Measurements from ENCODE around the gene CASQ2. TPM values are rescaled to one million over a fixed set of nuclear protein-coding genes. Genes with fewer than 3 reads are reported as not detected.

Gene CASQ2
- total RNA-seq, 1 donor from 2014 or later = 879 TPM

DNA sequence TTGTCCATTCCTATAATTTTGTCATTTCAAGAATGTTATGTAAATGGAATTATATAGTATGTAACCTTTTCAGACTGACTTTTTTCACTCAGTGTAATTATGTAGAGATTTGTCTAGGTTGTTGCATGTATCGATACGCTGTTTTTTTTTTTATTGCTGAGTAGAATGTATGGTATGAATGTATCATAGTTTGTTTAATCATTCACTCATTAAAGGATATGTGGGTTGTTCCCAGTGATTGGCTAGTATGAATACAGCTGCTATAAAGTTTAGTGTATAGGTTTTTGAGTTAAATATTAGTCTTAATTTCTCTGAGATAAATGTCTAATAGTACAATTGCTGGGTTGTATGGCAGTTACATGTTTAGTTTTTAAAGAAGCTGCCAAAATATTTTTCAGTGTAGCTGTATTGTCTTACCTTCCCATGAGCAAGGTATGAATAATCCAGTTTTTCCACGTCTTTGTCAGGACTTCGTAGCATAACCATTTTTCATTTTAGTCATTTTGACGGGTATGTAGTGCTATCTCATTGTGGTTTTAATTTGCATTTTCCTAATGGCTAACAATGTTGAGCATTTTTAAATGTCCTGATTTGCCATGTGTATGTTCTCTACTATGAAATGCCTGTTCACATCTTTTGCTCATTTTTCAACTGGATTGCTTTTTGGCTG, 22.4 kb downstream of the CASQ2 start:
- intact Hi-C loops (cut with micrococcal nuclease) = no loop called here
- no peak for ATAC-seq
- DNase-seq = no peak

DNA sequence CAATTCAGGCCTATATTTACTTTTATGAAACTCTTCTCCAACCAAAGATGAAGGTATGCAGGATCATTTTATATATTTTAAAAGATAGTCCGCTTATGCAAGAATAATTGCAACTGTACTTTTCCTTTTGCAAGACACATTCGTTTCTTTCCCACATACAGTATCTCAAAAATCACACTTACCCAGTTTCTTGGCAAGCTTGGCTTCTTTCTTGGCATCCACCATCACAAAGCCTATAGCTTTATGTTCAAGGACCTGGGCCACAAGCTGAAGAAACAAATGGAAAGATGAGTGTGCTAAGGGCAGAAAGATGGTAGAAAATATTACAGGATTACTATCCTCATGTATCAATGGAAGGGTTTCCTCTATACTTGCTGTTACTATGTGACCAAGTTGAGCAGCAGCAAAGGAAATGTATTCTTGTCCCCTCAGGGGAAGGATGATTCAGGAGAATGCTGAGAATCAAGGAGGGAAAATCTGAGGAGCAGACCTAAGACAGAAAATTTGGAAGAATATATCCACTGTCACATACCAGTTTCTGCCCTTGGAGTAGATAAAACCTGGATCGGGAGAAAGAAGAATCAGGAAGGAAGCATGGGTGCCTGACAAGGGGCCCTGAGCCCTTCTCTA, 23.8 kb downstream of the CASQ2 start:
- DNase-seq = no peak
- intact Hi-C loops (cut with micrococcal nuclease) = no loop called here

DNA sequence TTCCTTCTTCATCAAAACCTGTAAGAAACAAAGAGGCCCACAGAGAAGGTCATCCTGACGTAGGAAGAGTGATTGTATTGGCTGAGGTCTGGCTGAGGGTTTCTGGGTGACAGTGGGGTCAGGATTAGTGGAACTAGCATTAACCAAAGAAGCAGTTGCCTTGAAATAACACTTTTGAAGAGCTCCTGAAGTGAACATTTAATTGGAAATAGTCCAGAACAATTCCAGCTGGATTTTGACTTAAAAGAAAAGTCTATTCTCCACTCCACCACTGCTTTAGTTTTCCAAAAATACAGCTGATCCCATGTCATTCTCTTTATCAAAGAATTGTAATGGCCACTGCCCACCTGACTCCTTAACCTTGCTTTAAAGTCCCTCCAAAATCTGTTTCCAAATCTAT, 27.7 kb downstream of the CASQ2 start:
- ATAC-seq = no peak
- intact Hi-C loops (cut with micrococcal nuclease) = no loop called here
- DNase-seq = no peak

More for the DNA sequence above, 23.8 kb downstream of the CASQ2 start:
- ATAC-seq = no peak

DNA sequence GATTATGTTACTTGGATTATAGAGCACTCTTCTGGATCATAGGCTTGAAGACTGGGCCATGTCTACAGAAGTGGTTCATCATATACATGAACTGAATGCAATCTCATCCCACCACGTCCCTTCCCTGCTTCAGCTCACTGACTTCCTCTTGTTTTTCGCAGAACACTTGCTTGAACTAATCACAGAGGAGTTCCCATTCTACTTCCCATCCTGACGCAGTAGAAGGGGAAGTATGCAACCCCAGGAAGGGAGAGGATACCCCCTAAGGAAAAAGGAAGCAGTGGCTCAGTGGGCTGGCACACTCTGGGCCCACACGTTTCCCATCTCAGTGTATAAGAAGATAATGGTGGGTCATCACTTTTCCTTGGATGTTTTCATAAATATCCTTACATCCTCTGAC, 36.2 kb downstream of the CASQ2 start:
- intact Hi-C loops (cut with micrococcal nuclease) = no loop called here
- ATAC-seq = no peak

DNA sequence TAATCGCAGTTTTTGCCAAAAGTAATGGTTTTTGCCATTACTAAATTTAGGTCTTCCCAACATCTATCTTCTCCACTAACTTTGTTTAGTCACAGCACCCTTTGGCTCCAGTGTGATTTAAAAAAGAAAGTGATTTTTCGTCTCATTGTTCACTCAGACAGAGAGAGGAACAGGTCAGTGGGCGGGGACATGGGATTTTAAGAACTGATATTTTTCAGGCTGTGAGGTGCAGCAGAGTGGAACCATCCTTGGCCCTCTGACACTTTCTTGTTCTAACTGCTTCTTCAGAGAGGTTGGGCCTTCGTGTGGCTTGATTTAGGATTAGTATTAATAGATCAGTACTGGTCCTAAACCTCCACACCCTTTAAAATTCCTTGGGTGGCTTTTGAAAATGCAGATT, 38.8 kb downstream of the CASQ2 start:
- intact Hi-C loops (cut with micrococcal nuclease) = no loop called here
- ATAC-seq (no peak), DNase-seq (no peak)

More for the DNA sequence above, 36.2 kb downstream of the CASQ2 start:
- DNase-seq = no peak

DNA sequence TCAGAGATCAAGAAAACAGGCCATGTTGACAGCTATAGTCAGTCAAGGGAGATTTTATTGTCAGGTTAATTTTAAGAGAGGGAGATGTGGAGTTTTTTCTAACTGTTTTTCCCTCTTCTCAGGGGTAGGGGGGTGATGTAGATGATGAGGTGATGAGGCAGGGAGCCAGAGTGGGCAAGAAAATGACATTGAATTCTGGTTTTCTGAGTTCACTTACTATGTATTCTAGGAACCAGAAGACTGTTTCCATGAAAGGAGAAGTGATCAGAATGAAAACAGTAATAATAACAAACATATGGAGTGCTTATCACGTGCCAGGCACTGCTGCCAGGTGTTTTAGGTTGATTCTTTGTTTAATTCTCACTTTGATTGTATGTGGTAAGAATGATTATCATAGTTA, 40.2 kb downstream of the CASQ2 start:
- intact Hi-C loops (cut with micrococcal nuclease) = no loop called here
- ATAC-seq = no peak
- DNase-seq = no peak

DNA sequence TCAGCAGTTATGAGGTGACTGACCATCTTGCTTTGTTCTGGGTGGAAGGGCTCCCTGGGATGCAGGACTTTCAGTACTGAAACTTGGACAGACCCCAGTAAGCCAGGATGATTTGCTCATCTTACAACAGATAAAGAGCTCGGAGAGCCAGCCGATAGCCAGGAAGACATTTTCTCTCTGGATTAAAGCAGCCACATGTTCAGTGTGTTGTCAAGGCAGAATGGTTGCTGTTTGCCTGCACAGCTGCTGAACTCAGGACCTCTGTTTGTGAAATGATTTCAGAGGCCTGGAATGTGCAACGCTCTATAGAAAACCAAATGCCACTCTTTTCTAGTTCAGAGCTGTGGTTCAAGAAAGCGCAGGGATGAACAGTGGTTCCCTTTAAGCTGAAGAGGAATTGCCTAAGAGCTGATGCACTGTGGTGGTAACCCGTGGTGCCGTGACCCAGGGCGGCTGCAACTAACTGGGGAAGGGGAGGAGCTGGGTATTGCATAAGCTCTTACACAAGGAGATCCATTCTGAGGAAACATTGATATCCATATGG, 40.7 kb downstream of the CASQ2 start:
- ATAC-seq (peak; percentile 86), DNase-seq (peak; percentile 69)
- intact Hi-C loops (cut with micrococcal nuclease) = no loop called here

DNA sequence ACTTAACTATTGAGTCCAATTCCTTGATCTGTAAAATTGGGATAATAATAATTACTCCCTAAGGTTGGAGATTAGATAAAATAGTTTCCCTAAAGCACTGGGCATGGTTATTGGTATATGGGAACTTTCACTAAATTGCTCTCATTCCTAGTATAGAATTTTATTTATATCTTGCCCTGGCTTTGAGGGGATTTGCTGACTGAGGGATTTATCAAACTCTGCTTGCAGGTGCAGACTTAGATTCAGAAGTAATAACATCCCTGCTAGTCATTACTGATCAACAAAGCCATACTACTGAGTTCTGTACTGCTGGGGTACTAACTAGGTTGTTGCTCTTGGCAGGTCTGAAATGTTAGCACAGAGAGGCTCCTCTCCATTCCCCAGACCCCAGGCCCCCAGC, 41.9 kb downstream of the CASQ2 start:
- no peak for ATAC-seq
- intact Hi-C loops (cut with micrococcal nuclease) = no loop called here
- DNase-seq = no peak

DNA sequence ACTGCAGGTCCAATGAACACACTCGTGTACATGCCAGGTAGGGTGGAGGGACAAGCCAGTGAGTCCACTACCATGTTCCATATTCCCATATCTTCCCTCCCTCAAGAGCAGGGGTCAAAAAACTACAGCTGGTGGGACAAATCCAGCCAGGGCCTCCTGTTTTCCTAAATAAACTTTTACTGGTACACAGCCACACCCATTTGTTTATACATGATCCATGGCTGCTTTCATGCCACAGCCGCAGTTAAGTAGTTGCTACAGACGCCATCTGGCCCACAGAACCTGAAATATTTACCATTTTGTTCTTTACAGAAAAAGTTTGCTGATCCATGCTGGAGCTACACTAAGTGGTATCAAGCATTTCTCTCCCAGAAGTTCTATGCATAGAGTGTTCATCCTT, 42.4 kb downstream of the CASQ2 start:
- intact Hi-C loops (cut with micrococcal nuclease) = no loop called here
- DNase-seq (no peak), ATAC-seq (no peak)

DNA sequence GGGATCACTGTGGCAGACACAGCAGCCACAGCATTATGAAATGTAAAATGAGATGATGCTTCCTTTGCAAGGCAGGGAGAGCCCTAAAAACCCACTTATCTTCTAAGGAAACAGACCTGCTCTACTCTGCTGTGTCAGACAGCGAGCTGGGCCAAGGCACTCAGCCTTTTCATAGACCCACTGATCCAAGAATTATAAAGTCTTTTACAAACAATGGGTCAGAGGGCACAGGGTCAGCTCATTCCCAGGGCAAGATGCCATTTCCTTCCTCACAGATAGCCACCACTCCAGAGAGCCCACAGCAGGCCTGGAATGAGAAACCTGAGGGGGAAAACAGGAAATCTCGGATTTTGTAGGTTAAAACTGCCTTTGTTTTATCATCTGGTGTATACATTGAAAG, 42.9 kb downstream of the CASQ2 start:
- DNase-seq (no peak), ATAC-seq (no peak)
- intact Hi-C loops (cut with micrococcal nuclease) = no loop called here

DNA sequence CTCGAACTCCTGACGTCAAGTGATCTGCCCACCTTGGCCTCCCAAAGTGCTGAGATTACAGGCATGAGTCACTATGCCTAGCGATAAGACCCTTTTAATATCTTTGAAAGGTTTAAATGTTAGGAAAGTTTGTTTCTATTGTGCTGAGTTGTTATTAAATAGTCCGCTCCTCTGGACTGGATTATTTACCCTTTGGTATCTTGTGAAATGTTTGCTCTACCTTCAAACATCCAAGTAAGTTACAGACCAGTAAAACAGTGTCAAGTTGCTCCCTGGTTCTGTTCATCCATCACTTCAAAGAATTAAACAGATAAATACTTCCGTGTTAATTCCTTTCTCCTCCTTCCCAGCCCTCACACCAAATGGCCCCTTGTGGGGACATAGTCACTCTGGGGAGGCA, 44.8 kb downstream of the CASQ2 start:
- intact Hi-C loops (cut with micrococcal nuclease) = no loop called here
- no peak for ATAC-seq
- DNase-seq = no peak

DNA sequence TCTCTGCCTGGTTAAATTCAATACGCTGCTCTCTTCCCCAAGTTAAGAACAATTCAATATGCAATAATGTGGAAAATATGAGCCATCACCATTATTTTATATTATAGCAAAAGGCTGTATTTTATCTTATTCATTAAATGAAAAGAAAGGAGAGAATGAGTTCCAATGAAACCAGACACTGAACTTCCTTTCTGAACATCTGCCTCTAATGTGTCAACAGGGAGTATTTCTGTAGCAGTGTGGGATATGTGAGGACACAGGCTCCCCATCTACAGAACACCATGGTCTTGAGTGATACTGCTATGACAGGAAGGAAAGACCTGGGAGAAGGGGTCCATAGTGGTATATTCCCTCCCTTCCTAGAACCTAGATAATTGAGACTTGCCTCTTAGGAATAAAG, 46.3 kb downstream of the CASQ2 start:
- no peak for DNase-seq
- no peak for ATAC-seq
- intact Hi-C loops (cut with micrococcal nuclease) = no loop called here

DNA sequence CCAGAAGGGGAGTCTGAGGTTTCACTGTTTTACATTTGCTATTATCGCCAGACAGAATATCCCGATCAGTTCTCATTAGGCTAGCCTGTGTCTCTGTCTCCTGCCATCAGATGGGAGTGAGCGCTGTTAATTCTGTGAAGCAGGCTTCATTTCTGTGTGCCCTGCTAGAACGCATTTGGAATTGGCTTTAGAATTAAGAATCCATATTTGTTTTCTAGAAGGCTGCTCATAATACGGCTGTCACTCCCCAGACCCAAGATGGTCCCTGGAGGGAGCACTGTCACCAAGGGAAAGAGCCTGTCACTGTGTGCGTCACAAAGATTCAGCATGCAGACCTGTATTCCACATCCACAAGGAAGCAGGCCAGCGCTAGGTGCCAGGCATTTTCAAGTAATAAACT, 49.2 kb downstream of the CASQ2 start:
- no peak for ATAC-seq
- DNase-seq = no peak
- intact Hi-C loops (cut with micrococcal nuclease) = loop anchor here (10.0 kb wide), 1 partner anchor 46 kb away; the partner anchor contains the start of gene CASQ2

DNA sequence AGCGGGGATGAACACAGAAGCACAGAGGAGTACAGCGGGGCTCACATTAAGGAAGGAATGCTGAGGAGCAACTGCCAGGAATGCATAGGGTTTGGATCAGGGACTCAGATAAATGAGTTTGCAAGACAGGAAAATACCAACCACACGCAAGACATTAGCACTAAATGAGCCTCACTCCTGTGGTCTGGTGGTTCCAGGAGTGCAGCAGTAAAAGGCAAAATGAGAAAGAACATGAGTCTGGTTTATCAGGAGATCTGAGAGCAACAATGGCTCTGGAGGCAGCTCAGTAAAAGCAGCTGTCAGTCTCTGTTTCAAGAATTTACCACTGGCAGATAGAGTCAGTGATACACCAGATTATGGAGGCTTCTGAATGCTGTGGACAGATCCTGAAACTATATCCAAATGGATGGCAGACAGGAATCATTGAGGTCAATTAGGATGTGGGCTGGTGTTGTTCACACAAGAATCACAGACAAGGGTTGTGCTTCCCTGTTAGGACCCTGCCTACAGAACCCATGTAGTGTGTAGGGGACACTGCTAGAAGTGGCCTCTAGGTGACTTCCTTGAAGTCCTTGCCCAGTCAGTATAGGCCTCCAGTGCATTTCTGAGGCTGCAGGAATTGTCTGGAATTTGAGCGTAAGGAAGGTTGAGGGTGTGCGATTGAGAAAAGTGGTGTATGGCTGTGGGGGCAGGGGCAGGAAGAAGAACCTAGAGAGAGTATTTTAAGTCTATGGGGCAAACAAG, 50.3 kb downstream of the CASQ2 start:
- ATAC-seq (peak; percentile 13), DNase-seq (no peak)
- intact Hi-C loops (cut with micrococcal nuclease) = loop anchor here (10.0 kb wide), 1 partner anchor 47 kb away; the partner anchor contains the start of gene CASQ2

DNA sequence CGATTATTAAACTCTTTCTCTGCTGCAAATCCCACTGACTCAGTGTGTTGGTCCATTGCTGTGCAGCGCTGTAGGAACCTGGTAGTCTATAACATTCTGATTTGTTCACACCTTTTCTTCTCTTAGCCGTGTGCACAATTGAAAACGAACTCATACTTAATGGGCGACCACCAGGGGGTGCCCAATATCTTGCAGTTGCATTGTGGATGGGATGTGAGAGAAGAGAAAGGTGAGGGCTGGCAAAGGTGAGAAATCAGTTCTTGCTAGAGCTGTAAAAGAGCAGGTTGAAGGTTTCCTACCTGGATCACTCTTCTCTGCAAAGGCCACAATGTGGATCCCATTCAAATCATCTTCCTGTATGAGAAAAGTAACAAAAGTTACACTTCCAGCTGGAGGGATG, 51.0 kb downstream of the CASQ2 start:
- intact Hi-C loops (cut with micrococcal nuclease) = loop anchor here (10.0 kb wide), 1 partner anchor 47 kb away; the partner anchor contains the start of gene CASQ2
- DNase-seq (peak; percentile 68), ATAC-seq (peak; percentile 3)

DNA sequence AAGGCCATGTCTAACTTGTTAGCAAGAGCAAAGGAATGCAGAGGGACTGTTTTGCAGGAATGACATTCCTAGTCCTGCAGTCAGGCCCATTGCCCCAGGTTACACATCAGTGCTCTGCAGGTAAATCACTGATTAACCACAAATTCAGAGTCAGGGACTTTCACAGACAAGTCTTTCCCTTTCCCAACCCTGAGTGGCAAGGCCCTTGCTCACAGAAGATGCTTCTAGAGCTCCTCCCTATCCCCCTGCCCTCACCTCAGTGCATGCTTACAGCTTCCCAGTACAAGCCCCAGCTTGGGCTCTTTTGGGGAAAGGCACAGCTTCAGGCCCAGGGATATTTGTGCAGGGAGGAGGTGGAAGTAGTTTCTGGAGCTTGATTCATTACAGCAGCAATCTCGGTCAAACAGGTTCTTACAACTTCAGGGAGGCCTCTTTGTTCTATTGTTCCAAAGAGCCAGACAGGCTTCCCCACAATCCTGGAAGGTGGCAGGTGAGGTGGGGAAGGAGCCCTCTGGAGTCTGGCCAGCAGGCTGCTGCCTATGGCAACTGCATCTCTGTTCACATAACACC, 53.9 kb downstream of the CASQ2 start:
- intact Hi-C loops (cut with micrococcal nuclease) = loop anchor here (10.0 kb wide), 1 partner anchor 50 kb away; the partner anchor contains the start of gene CASQ2
- DNase-seq (no peak), ATAC-seq (no peak)

DNA sequence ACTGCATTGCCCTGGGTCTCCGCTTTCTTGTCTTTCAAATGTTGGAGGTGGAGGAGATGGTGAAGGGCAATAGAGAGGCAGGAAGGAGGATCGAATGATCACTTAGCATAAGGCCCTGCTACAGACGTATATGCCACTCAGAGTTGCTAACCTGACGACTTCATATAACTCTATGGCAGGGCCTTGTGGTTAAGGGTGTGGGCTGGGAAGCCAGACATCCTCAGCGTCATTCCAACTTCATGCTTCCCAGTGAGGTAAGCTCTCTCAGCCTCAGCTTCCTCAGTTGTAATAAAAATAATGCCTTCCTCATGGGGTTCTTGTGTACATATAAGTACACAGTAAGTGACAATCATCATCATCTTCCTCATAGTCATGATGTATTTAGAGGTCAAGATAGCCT, 54.6 kb downstream of the CASQ2 start:
- intact Hi-C loops (cut with micrococcal nuclease) = loop anchor here (10.0 kb wide), 1 partner anchor 51 kb away; the partner anchor contains the start of gene CASQ2
- no peak for DNase-seq

DNA sequence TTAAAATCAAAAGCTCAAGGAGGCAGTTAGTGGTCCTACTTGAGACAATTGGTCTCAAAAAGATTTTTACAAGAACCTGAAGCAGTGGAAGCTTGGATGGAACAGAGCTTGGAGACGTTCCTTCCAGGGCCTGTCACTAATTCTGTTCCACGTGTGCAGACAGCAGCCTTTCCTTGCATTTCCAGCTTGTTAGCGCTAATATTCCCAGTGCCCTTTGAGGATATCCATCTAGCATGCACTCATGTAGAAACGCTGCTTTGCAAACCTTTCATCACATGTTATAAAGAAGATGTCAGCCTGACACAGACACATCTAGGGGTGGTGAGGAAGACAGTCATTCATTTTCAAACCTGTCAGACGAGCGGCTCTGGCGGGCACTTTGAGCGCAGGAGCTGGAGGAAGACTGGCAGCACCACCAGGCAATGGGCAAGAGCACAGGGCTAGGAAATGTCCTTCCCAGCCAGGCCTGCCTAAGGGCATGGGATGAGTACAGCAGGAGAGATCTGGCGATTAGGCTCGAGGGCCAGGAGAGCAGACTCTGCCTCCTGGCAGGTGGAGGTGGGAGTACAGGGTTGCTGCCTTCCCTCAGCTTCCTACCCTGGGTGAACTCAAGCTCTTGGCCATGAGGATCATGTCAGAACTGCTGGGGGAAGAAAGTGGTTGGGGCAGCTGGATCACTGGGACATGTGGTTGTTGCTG, 55.5 kb downstream of the CASQ2 start:
- peak; percentile 16 for ATAC-seq
- intact Hi-C loops (cut with micrococcal nuclease) = loop anchor here (10.0 kb wide), 1 partner anchor 52 kb away; the partner anchor contains the start of gene CASQ2
- DNase-seq = peak; percentile 34

More for the DNA sequence above, 54.6 kb downstream of the CASQ2 start:
- ATAC-seq = peak; percentile 1

Measured in left ventricle myocardium superior (tissue), 1 donor.